BLaER1 (cell line): ENCODE measurements around the gene TAS2R60.

Experiments
- H3K27ac ChIP-seq: shearing (Covaris generic); formaldehyde crosslinking; 2 replicates; pipeline ENCODE4 v1.8.1; 2022
- H3K27me3 ChIP-seq: shearing (Covaris generic); formaldehyde crosslinking; 2 replicates; pipeline ENCODE4 v1.8.1; 2022
- H3K36me3 ChIP-seq: shearing (Covaris generic); formaldehyde crosslinking; 2 replicates; pipeline ENCODE4 v1.8.1; 2022
- H3K4me1 ChIP-seq: shearing (Covaris generic); formaldehyde crosslinking; 2 replicates; pipeline ENCODE4 v1.8.1; 2022
- H3K4me2 ChIP-seq: shearing (Covaris generic); formaldehyde crosslinking; 2 replicates; pipeline ENCODE4 v1.8.1; 2022
- H3K4me3 ChIP-seq: shearing (Covaris generic); formaldehyde crosslinking; 2 replicates; pipeline ENCODE4 v1.8.1; 2022
- H3K9ac ChIP-seq: shearing (Covaris generic); formaldehyde crosslinking; 2 replicates; pipeline ENCODE4 v1.8.1; 2022
- H3K9me3 ChIP-seq: shearing (Covaris generic); formaldehyde crosslinking; 2 replicates; pipeline ENCODE4 v1.8.1; 2022
- H4K20me1 ChIP-seq: shearing (Covaris generic); formaldehyde crosslinking; 2 replicates; pipeline ENCODE4 v1.8.1; 2022
- Cebpa-rat ChIP-seq: shearing (Covaris generic); IDR thresholded peaks from 2 replicates; pipeline ENCODE4 v1.8.1; 2022

Gene TAS2R60

GRCh38 chr7:143492043-143492471 lies 48.8 kb downstream of the TAS2R60 start:
- no peak overlapping the region for H3K9ac ChIP-seq
- no peak for TF ChIP-seq Cebpa-rat
- no peak overlapping the region for H3K4me2 ChIP-seq
- H3K9me3 ChIP-seq = no peaks in the 10 kb centered on the region
- no peak overlapping the region for H3K4me3 ChIP-seq
- H3K36me3 ChIP-seq = no peaks in the 10 kb centered on the region
- no peak overlapping the region for H3K27ac ChIP-seq
- no peaks in the 10 kb centered on the region for H4K20me1 ChIP-seq
- H3K27me3 ChIP-seq = no peaks in the 10 kb centered on the region
- H3K4me1 ChIP-seq = no peaks in the 10 kb centered on the region

GRCh38 chr7:143492799-143493739 lies 49.8 kb downstream of the TAS2R60 start:
- no peak for TF ChIP-seq Cebpa-rat
- H3K4me1 ChIP-seq = no peaks in the 10 kb centered on the region
- H3K4me2 ChIP-seq = no peak overlapping the region
- H3K36me3 ChIP-seq = no peaks in the 10 kb centered on the region
- H4K20me1 ChIP-seq = no peaks in the 10 kb centered on the region
- no peak overlapping the region for H3K4me3 ChIP-seq
- no peak overlapping the region for H3K9ac ChIP-seq
- H3K27me3 ChIP-seq = no peaks in the 10 kb centered on the region
- H3K27ac ChIP-seq = no peak overlapping the region
- H3K9me3 ChIP-seq = no peaks in the 10 kb centered on the region

GRCh38 chr7:143493751-143494150 lies 50.5 kb downstream of the TAS2R60 start:
- Histone ChIP-seq H3K4me2 (no peak overlapping the region), H4K20me1 (no peaks in the 10 kb centered on the region), H3K36me3 (no peaks in the 10 kb centered on the region), H3K27me3 (no peaks in the 10 kb centered on the region), H3K9me3 (no peaks in the 10 kb centered on the region), H3K4me1 (no peaks in the 10 kb centered on the region), H3K9ac (no peak overlapping the region), H3K27ac (no peak overlapping the region), H3K4me3 (no peak overlapping the region)
- TF ChIP-seq Cebpa-rat = no peak
